Cortex of kidney (tissue), 1 donor: ENCODE results near the gene EXOSC2.
"Not testable (repeated sequence)": the region's sequence is repeated elsewhere in the genome, so short reads cannot be mapped to it uniquely, and the experiment has no call there.

Source experiments
- DNase-seq: peaks from one replicate; lab custom pipeline; 2025; lab: John Stamatoyannopoulos, UW

The EXOSC2 gene

GRCh38 chr9:130667120-130667435 is 26.5 kb upstream of the EXOSC2 start:
- no peak for DNase-seq

GRCh38 chr9:130668196-130668595 is 25.4 kb upstream of the EXOSC2 start:
- no peak for DNase-seq

- no peak for DNase-seq
These were observed 24.9 kb upstream of the EXOSC2 start for GRCh38 chr9:130668659-130669058.

- no peak for DNase-seq
These were observed 23.6 kb upstream of the EXOSC2 start for GRCh38 chr9:130669965-130670364.

- DNase-seq: no peak
These were observed 22.9 kb upstream of the EXOSC2 start for GRCh38 chr9:130670644-130671043.

GRCh38 chr9:130672466-130672865 is 21.1 kb upstream of the EXOSC2 start:
- no peak for DNase-seq

- DNase-seq: no peak
These were observed 20.5 kb upstream of the EXOSC2 start for GRCh38 chr9:130672933-130673615.

GRCh38 chr9:130675396-130675795 is 18.2 kb upstream of the EXOSC2 start:
- no peak for DNase-seq

- DNase-seq: no peak
These were observed 16.3 kb upstream of the EXOSC2 start for GRCh38 chr9:130677252-130677651.

- no peak for DNase-seq
These were observed 12.5 kb upstream of the EXOSC2 start for GRCh38 chr9:130680836-130681768.

- no peak for DNase-seq
These were observed 11.7 kb upstream of the EXOSC2 start for GRCh38 chr9:130681769-130682420.

GRCh38 chr9:130682421-130683121 is 11.0 kb upstream of the EXOSC2 start:
- DNase-seq: no peak

- DNase-seq: no peak
These were observed 8.5 kb upstream of the EXOSC2 start for GRCh38 chr9:130685104-130685503.

- DNase-seq: not testable (repeated sequence)
These were observed 7.6 kb upstream of the EXOSC2 start for GRCh38 chr9:130685945-130686344.

- DNase-seq: no peak
These were observed 6.0 kb upstream of the EXOSC2 start for GRCh38 chr9:130687615-130688014.

- DNase-seq: no peak
These were observed 5.5 kb upstream of the EXOSC2 start for GRCh38 chr9:130688072-130688471.

GRCh38 chr9:130689572-130689936 is 4.0 kb upstream of the EXOSC2 start:
- no peak for DNase-seq

- DNase-seq: no peak
These were observed 3.5 kb upstream of the EXOSC2 start for GRCh38 chr9:130689937-130690700.

GRCh38 chr9:130692321-130692720 is 1.3 kb upstream of the EXOSC2 start:
- no peak for DNase-seq

- no peak for DNase-seq
These were observed 517 bp upstream of the EXOSC2 start for GRCh38 chr9:130693101-130693425.

GRCh38 chr9:130694205-130694604 is 625 bp downstream of the EXOSC2 start:
- DNase-seq: no peak
